ENCODE measurements around the gene COL20A1.

COL20A1 gene

DNA sequence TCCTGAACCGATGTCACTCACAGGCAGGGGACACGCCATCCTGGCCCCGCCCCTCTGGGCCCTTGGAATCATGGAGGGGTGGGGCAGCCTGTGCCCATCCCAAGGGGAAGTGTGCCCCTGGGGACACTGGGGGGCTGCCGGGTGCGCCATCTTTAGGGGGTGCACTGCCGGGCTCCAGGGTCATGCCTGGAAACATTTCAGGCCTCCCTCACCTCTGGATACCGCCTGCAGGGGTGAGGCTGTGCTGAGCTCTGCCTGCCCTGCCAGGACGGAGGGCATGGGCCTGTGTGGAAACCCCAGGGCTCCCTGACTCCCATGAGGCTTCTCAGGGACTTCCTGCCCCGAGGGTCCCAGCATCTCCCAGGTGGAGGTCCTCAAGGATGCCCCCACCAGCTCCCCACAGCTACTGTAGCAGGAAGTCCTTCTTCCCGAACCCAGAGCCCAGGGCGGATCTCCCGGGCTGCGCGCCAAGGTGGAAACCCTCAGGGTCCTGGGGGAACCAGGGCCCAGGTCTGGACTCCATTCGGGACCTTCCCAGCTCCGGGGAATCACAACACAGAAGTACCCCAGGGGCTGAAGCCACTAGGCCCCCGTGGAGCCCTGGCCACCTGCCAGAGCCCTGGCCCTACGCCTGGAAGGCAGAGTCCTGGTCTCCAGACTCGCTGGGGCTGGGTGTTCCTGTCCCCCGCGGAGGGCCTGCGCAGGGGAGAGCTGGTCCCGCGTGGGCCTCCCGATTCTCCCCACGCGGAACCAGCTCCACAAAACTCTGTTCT, 52.5 kb downstream of the COL20A1 start:
- no peak for FAIRE-seq

DNA sequence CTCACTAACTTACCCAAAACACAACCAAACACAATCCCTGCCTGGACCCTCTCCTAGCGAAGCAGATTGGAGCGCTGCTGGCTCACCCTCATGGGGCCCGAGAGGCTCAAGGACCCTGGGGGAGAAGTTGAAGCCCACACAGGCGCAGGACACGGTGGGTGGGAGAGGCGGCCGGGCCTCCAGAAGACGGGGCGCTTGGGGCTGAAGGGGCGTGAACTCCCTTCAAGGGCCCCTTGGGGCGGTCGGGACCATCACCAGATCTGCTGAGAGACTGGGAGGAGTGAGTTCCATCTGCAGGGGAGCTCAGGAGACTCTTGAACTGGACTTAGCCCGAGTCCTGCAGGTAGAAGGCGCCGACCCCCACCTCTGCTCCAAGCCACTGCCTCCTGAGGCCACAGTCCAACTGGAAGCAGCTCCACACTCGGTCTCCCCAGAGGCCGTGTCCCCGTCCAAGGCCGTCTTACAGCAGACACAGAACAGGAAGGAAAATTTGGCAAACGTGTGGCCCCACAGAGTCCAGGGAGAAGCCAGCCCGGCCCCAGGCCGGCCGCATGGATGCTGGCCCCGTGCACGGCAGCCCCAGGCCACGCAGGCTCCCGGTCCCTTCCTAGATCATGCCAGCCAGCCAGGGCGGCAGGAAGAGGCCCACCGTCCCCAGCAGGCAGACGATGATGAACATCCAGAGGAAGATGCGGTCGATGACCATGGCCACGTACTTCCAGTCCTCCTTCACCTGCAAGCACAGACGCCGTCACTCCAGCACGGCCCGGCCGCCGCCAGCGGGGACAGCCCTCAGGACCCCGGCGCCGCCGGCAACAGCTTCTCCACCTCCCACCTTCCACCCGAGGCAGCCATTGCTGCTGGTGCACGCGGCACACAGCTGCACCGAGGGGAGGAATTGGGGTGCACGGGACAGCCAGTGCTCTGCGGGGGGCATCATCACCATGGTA, 53.4 kb downstream of the COL20A1 start:
- no peak for DNase-seq (ENCODE audit: insufficient read length, low spot score)
- peak; percentile 9 for FAIRE-seq

More for the DNA sequence above, 52.5 kb downstream of the COL20A1 start:
- DNase-seq (ENCODE audit: insufficient read length, low spot score) = no peak

DNA sequence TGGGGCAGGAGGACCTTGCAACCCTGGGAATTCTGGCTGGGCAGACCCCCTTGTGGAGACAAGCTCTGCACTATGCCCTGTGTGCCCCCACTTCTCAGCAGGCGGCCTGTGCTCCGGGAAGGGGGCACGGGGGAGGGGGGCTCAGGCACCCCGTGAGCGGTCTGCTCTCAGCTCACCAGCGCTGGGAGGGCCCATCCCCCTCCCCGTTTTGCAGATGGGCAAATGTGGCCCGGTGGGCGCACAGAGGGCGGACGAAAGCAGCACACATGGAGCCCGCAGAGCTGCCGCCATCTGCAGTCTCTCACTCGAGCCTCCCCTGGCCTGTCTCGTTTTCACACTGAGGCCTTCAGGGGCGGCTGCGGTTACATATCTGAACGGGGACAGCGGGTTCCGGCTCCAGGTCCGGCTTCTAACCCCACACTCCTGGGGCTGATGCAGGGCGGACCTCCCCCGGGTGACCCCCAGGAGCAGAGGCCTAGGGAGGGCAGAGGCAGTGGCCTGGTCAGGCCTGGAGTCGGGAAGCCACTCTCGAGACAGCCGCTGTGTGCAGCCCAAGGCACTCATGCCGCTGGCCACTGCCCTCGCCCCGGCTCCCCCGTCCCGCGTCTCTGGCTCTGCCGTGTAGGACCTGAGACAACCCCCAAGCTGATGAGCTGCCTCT, 54.2 kb downstream of the COL20A1 start:
- no peak for FAIRE-seq
- no peak for DNase-seq (ENCODE audit: insufficient read length, low spot score)

DNA sequence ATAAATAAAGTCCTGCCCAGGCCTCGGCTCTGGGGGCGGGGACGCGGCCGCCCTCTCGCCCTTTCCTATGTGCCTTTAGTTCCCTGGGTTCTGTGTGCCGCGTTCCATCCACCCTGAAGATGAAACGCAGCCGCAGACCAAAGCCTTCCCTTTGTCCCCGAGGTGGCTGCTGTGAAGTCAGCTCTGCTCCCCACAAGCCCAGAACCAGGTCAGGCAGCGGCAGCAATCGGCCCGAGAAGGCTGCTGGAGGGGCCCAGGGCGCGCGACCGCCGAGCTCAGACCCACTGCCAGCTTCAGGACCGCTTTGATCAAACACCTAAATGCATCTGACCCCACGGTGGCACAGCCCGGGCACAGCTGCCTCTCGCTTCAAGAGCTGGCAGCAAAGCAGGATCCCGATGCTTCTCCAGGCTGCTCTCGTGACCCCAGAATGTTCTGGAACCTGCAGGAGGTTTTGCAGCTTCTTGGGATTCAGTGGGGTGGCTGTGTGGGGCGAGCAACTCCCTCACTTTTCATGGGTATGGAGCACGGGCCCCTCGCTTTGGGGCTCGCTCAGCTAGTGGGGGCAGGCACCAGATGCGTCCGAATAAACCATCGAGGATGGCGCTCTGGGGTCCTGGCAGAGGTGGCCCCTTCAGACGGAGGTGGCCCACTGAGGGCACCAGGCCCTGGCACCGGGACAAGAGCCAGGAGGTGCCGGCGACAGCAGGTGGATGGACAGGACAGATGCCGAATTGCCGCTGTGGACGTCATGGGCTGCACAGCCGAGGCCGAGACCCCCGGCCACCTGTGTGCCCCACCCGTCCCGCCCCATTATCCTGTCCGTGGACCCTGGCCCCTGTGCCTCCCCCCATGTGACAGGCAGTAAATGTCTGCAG, 55.2 kb downstream of the COL20A1 start:
- no peak for FAIRE-seq
- DNase-seq (ENCODE audit: insufficient read length, low spot score) = no peak

DNA sequence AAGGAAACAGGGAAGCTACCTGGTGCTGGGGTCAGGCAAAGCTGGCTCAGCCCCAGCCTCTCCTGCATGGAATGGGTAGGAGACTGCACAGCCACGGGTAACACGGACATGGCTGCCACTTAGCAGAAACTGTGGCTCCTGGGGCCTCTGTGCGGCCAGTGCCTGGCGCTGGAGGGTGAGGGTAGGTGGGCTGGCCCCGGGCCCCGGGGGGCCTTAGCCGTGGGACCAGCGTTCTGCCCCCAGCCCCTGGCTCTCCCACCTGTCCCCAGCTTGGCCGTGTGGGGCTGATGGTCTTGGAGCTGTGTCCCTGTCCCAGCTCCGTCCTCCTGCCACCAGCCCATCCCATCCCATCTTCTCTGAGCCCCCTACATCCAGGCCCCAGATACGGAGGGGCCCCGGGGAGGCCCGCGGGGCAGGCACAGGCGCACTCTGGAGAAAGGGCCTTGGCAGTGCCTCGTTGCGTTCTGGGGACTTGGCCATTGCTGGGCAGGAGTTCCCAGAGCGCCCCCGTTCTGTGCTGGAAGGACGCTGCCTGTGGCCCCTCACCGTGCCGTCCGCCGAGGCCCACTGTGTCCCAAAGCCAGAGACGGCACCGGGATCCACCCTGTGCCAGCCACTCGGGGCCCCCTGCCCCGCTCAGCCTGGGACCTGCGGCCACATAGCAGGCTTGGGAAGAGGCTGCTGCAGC, 56.0 kb downstream of the COL20A1 start:
- FAIRE-seq (no peak), DNase-seq (ENCODE audit: insufficient read length, low spot score) (no peak)

DNA sequence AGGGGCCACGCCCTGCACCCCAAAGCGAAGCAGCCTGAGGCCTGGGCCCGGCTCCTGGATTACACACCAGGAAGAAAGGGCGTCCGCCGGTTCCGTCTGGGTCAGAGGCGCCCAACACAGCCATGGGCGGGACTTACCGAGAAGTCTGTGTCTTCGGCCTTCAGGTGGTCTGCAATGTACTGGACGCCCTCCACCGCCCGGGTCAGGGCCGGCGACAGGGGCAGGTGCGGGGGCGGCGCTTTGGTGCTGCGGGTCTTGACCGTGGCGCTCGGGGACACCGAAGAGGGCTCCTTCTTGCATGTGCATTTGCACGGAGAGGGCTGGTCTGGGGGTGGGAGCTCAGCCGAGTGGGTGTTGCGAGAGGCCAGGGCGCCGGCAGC, 56.5 kb downstream of the COL20A1 start:
- no peak for FAIRE-seq
- DNase-seq (ENCODE audit: insufficient read length, low spot score) = no peak

DNA sequence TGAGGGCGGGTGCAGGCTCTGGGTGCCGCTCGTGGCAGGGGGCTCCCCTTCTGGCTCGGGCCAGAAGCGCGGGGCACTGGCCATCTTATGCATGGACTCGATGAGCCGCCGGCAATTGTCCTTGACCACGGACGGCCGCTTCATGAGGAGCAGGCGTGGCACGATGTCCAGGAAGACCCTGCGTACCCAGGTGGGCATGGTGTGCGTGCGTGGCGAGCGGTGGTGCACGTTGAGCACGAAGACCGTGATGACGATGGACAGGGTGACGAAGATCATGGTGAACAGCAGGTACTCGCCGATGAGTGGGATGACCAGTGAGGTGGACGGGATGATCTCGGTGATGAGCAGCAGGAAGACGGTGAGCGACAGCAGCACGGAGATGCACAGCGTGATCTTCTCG, 57.2 kb downstream of the COL20A1 start:
- FAIRE-seq = peak; percentile 97
- no peak for DNase-seq (ENCODE audit: insufficient read length, low spot score)

DNA sequence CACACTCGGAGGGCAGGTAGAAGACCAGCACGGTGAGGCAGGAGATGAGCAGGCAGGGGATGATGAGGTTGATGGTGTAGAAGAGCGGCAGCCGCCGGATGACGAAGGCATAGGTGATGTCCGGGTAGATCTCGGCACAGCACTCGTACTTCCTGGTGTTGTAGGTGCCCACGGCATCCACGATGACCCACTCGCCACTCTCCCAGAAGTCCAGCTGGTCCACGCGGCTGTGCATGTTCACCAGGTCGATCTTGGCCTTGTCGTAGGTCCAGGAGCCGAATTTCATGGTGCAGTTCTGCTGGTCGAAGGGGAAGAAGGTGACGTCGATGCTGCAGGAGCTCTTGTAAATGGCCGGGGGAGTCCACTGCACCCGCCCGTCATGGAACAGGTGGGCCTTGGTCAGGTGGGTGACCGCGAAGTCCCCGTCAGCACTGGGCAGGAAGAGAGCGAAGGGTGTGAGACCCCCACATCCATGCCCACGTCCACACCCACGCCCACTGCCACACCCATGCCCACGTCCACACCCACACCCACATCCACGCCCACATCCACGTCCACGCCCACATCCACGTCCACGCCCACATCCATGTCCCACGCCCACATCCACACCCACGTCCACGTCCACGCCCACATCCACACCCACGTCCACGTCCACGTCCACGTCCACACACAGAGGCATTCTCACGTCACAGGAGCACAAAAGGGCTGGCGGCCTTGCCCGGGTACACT, 57.8 kb downstream of the COL20A1 start:
- DNase-seq (ENCODE audit: insufficient read length, low spot score) = no peak
- FAIRE-seq = peak; percentile 85

DNA sequence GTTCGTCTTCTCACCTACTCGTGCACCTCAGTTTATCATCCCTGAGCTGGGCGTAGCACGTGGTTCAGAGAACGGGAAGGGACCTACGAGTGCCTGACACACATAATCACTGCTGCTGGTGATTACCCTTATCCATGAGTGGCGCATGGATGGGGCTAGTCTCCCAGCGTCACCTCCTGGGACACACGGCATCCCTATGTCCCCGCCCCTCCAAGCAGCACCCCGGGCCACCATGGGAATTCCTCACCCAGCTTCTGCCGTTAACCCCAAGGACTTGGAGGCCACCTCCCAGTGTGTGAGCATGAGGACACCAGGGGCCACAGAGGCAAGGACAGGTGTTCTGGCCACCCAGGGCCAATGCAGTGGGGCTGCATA, 58.3 kb downstream of the COL20A1 start:
- no peak for FAIRE-seq

DNA sequence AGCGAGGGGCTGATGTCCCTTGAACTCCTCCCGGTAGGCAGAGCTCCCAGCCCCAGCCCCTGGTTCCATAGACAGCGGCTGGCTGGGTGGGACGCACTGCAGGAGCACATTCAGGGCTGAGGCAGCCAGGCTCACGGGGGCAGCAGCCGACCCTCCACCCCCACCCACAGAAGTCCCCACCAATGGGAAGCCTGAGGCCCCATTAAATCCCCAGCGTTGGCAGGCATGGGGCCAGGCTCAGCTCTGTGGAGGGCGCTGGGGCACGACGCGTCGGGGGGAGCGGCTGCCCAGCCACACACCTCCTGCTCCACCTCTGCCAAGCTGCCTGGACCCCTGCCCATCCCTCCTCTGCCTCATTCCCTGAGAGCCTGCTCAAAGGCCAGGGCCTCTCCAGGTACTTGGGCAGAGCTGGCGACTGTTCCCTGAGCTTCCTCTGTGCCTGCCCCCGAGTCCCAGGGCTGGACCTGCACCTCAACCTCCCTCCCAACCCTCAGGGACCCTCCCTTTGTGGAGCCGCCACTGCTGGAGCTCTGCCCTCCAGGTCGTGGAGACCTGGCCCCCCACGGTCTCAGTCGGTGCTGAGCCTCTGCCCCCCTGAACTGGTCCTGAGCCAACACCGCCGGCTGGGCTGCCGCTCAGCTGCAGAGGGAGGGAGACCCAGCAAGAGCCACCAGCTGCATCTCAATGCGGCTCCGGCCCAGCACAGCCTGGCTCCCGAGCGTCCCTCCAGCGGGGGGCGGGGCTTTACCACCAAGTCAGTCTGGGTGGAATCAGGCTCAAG, 59.0 kb downstream of the COL20A1 start:
- DNase-seq (ENCODE audit: insufficient read length, low spot score) = no peak

More for the DNA sequence above, 58.3 kb downstream of the COL20A1 start:
- no peak for DNase-seq (ENCODE audit: insufficient read length, low spot score)

DNA sequence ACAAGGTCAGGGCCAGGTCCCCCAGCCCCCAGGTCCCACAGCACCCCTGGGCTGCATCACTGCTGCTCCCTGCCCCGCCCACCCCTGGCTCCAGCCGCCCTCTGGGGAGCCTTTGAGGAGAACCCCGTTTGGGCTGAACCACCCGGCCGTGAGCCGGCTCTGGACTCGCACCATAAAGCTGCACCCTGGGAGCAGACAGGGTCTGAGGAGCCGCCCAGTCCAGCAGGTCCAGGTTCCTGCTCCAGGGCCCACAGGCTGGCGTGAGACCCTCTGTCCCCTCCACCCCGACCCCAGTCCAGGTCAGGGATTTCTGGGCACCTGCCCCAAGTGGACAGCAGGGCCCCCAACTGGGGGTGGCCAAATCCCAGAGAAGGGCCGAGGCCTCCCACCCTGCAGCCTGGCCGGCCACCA, 59.8 kb downstream of the COL20A1 start:
- FAIRE-seq (no peak), DNase-seq (ENCODE audit: insufficient read length, low spot score) (no peak)

More for the DNA sequence above, 59.0 kb downstream of the COL20A1 start:
- no peak for FAIRE-seq

DNA sequence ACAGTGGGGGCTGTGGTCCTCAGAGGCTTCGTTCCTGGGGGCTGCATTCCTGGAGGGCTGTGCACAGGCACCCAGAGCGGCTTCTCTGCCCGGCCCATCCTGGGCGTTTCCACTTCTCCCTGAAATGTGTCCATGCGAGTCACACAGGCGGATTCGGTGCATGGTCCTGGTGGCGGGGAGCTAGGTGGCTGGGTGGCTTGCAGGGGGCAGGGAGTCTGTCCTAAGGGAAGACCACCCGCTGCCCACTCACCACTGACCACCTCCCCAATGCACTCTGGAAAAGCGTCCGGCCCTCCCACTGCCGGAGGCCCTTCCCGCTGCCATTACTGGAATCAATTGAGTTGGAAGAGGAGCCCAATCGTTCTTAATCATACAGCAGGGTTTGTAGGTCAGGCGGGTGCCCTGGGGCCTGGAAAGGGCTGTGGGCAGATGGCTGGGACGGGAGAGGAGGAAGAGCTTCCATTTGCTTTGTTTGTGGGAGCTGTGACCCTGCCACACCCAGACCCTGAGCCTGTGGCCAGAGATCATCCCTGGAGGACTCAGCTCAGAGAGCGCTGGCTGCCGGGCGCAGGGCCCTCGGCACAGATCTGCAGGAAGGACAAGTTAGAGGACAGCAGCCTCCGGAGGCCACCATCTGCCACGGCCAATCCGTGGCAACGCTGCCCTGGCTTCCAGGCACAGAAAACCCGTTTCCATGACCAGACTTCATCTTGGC, 61.8 kb downstream of the COL20A1 start:
- FAIRE-seq = no peak
- DNase-seq (ENCODE audit: insufficient read length, low spot score) = no peak

DNA sequence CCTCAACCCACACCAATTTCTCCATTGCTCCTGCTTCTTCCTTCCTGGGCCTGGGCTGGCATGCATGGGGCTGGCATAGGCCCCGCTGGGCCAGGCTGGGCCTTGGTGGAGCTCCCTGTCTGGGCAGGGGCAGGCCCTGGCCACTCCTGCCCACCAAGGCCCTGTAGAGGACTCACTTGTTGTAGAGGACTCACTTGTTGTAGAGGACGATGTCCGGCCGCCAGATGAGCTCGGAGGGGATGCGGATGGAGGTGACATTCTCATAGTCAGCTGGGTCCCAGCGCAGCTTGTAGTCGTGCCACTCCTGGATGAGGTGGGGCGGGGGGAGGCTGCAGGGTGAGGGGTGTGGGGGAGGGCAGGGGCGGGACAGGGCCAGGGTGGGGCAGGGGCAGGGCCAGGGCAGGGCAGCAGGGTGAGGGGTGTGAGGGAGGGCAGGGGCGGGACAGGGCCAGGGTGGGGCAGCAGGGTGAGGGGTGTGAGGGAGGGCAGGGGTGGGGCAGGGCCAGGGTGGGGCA, 62.9 kb downstream of the COL20A1 start:
- DNase-seq (ENCODE audit: insufficient read length, low spot score) (no peak), FAIRE-seq (no peak)

DNA sequence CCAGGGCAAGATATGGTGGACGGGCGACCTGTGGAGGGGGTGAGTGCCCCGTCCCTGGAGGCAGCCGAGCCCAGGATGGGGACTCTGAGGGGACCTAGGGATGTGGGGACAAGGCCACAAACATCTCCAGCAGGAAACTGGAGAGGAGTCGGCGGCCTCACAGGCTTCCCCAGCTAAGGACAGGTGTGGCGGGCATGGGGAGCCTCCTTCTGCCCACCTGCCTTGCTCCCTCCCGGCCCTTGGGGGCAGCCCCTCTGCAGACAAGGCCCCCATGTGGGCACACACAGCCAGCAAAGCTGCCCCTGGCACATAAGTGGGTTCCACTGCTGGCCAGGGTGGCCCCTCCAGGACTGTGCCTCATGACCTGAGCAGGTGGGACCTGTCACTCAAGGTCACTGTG, 63.5 kb downstream of the COL20A1 start:
- FAIRE-seq (peak; percentile 40), DNase-seq (ENCODE audit: insufficient read length, low spot score) (no peak)

DNA sequence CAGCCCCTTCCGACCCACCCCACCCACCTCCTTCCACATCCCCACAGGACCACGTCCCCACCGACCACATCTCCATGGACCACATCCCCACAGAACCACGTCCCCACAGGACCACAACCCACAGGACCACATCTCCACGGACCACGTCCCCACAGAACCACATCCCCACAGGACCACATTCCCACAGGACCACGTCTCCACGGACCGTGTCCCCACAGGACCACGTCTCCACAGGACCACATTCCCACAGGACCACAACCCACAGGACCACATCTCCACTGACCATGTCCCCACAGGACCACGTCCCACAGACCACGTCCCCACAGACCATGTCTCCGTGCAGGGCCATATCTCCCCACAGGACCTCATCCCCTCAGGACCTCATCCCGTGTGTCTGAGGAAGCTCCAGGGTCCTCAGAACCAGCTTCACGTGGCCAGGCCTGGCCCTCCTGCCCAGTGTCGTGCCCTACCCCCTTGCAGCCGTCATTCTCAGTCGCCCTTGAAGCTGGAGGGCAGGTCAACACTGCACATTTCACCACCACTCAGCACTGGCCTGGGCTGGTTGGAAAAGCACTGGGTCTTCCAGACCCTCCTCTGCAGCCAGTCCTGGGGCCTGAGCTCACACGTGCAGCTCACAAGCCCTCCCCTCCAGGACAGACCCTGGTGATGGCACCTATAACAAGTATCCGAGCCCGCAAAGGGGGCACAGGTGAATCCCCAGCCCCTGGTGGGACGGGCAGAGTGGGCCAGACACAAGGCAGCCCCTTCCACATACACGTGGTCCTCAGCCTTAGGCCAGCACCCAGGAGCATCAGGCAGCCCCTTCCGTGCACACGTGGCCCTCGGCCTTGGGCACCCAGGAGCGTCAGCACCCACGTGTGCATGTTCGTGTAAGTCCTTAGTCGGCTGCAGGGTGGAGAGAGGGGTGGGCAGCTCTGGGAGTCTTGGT, 64.2 kb downstream of the COL20A1 start:
- no peak for DNase-seq (ENCODE audit: insufficient read length, low spot score)
- FAIRE-seq = peak; percentile 62
